ENCODE results near the gene DCP2.

The DCP2 gene

GRCh38 chr5:113025596-113025995 lies 49.0 kb downstream of the DCP2 start:
- Histone ChIP-seq H3F3A (ENCODE audit: insufficient read depth) (no peaks in the 10 kb centered on the region; the same call in 1 of the 2 replicates), H2AFZ (ENCODE audit: low read depth, low read length, severe bottlenecking) (no peak overlapping the region), H3K4me2 (ENCODE audit: low read depth, low read length, poor library complexity, severe bottlenecking) (no peak overlapping the region), H3K9me2 (replicated peaks; ENCODE audit: insufficient read depth, low read length) (no peaks in the 10 kb centered on the region), H3K36me3 (ENCODE audit: low read length) (peaks cover 2% of the 10 kb centered on the region; the same call in 1 of the 2 replicates), H3K27ac (ENCODE audit: low read depth, low read length) (no peak overlapping the region), H3K9ac (ENCODE audit: low read length) (no peak overlapping the region), H3K4me3 (ENCODE audit: insufficient read depth, low read length, poor library complexity, severe bottlenecking) (no peak overlapping the region), H3K9me3 (ENCODE audit: insufficient read depth, low read length) (no peaks in the 10 kb centered on the region), H3K27me3 (ENCODE audit: low read length) (no peaks in the 10 kb centered on the region), H3K79me2 (ENCODE audit: insufficient read depth, low read length) (no peaks in the 10 kb centered on the region), H4K20me1 (ENCODE audit: low read depth, low read length) (no peaks in the 10 kb centered on the region)
- TF ChIP-seq EZH2phosphoT487 (conservative IDR thresholded peaks at IDR 0.05; ENCODE audit: low read length) = no peak
- TF ChIP-seq CTCF (IDR thresholded peaks at IDR 0.05; ENCODE audit: insufficient read depth, low read length, poor library complexity, severe bottlenecking) = no peak

- no peaks in the 10 kb centered on the region for H3K9me3 ChIP-seq (ENCODE audit: insufficient read depth, low read length)
- no peaks in the 10 kb centered on the region; the same call in 1 of the 2 replicates for H3F3A ChIP-seq (ENCODE audit: insufficient read depth)
- no peak overlapping the region for H3K27ac ChIP-seq (ENCODE audit: low read depth, low read length)
- H3K9me2 ChIP-seq (replicated peaks; ENCODE audit: insufficient read depth, low read length) = no peaks in the 10 kb centered on the region
- H4K20me1 ChIP-seq (ENCODE audit: low read depth, low read length) = no peaks in the 10 kb centered on the region
- no peak overlapping the region for H3K4me3 ChIP-seq (ENCODE audit: insufficient read depth, low read length, poor library complexity, severe bottlenecking)
- H3K79me2 ChIP-seq (ENCODE audit: insufficient read depth, low read length) = no peaks in the 10 kb centered on the region
- H2AFZ ChIP-seq (ENCODE audit: low read depth, low read length, severe bottlenecking) = no peak overlapping the region
- H3K36me3 ChIP-seq (ENCODE audit: low read length) = no peaks in the 10 kb centered on the region
- H3K27me3 ChIP-seq (ENCODE audit: low read length) = no peaks in the 10 kb centered on the region
- TF ChIP-seq EZH2phosphoT487 (conservative IDR thresholded peaks at IDR 0.05; ENCODE audit: low read length) (no peak), CTCF (IDR thresholded peaks at IDR 0.05; ENCODE audit: insufficient read depth, low read length, poor library complexity, severe bottlenecking) (no peak)
- H3K9ac ChIP-seq (ENCODE audit: low read length) = no peak overlapping the region
- no peak overlapping the region for H3K4me2 ChIP-seq (ENCODE audit: low read depth, low read length, poor library complexity, severe bottlenecking)
Measured at GRCh38 chr5:113026211-113026610, 49.6 kb downstream of the DCP2 start.

GRCh38 chr5:113027015-113027414 lies 50.4 kb downstream of the DCP2 start:
- H3K9ac ChIP-seq (ENCODE audit: low read length) = no peak overlapping the region
- H3F3A ChIP-seq (ENCODE audit: insufficient read depth) = no peaks in the 10 kb centered on the region; the same call in 1 of the 2 replicates
- H3K4me2 ChIP-seq (ENCODE audit: low read depth, low read length, poor library complexity, severe bottlenecking) = no peak overlapping the region
- H3K79me2 ChIP-seq (ENCODE audit: insufficient read depth, low read length) = no peaks in the 10 kb centered on the region
- no peaks in the 10 kb centered on the region for H4K20me1 ChIP-seq (ENCODE audit: low read depth, low read length)
- no peaks in the 10 kb centered on the region for H3K36me3 ChIP-seq (ENCODE audit: low read length)
- H3K27me3 ChIP-seq (ENCODE audit: low read length) = no peaks in the 10 kb centered on the region
- no peak overlapping the region for H3K4me3 ChIP-seq (ENCODE audit: insufficient read depth, low read length, poor library complexity, severe bottlenecking)
- H3K9me3 ChIP-seq (ENCODE audit: insufficient read depth, low read length) = no peaks in the 10 kb centered on the region
- no peak overlapping the region for H2AFZ ChIP-seq (ENCODE audit: low read depth, low read length, severe bottlenecking)
- no peak for TF ChIP-seq CTCF (IDR thresholded peaks at IDR 0.05; ENCODE audit: insufficient read depth, low read length, poor library complexity, severe bottlenecking)
- TF ChIP-seq EZH2phosphoT487 (conservative IDR thresholded peaks at IDR 0.05; ENCODE audit: low read length) = no peak
- no peak overlapping the region for H3K27ac ChIP-seq (ENCODE audit: low read depth, low read length)
- no peaks in the 10 kb centered on the region for H3K9me2 ChIP-seq (replicated peaks; ENCODE audit: insufficient read depth, low read length)

All from SU-DHL-6 (cell line).